ENCODE results near the gene ATP2A3.

The ATP2A3 gene

GRCh38 chr17:3921006-3921405 is 43.2 kb downstream of the ATP2A3 start:
- Histone ChIP-seq H3K4me1 (peaks cover 7% of the 10 kb centered on the region), H3K9me3 (ENCODE audit: control insufficient read depth, low read length) (no peaks in the 10 kb centered on the region)

GRCh38 chr17:3919123-3919624 is 45.1 kb downstream of the ATP2A3 start:
- H3K36me3 ChIP-seq (ENCODE audit: control insufficient read depth, insufficient read depth, low read length), result no peaks in the 10 kb centered on the region
- H3K27ac ChIP-seq, result no peak overlapping the region
- no peaks in the 10 kb centered on the region for H3K79me2 ChIP-seq
- no peak overlapping the region for H3K4me3 ChIP-seq (ENCODE audit: low read depth, low read length)
- H3K27me3 ChIP-seq (ENCODE audit: control insufficient read depth, insufficient read depth, low read length), result no peaks in the 10 kb centered on the region
- H3K4me1 ChIP-seq, result peaks cover 7% of the 10 kb centered on the region
- H3K9ac ChIP-seq, result no peak overlapping the region
- no peak overlapping the region for H3K4me2 ChIP-seq (ENCODE audit: low read length)
- no peak for TF ChIP-seq CTCF (IDR thresholded peaks at IDR 0.05)
- H2AFZ ChIP-seq, result no peak overlapping the region
- no peaks in the 10 kb centered on the region for H3K9me3 ChIP-seq (ENCODE audit: control insufficient read depth, low read length)

More at GRCh38 chr17:3921006-3921405, 43.2 kb downstream of the ATP2A3 start:
- Histone ChIP-seq H3K27me3 (ENCODE audit: control insufficient read depth, insufficient read depth, low read length) (no peaks in the 10 kb centered on the region), H3K4me2 (ENCODE audit: low read length) (no peak overlapping the region), H3K36me3 (ENCODE audit: control insufficient read depth, insufficient read depth, low read length) (no peaks in the 10 kb centered on the region), H3K27ac (no peak overlapping the region), H3K79me2 (no peaks in the 10 kb centered on the region), H3K9ac (no peak overlapping the region), H3K4me3 (ENCODE audit: low read depth, low read length) (no peak overlapping the region), H2AFZ (no peak overlapping the region)
- no peak for TF ChIP-seq CTCF (IDR thresholded peaks at IDR 0.05)

GRCh38 chr17:3918372-3919122 is 45.7 kb downstream of the ATP2A3 start:
- Histone ChIP-seq H3K4me3 (ENCODE audit: low read depth, low read length) (no peak overlapping the region), H2AFZ (no peak overlapping the region), H3K4me2 (ENCODE audit: low read length) (no peak overlapping the region), H3K4me1 (peaks cover 7% of the 10 kb centered on the region), H3K9ac (no peak overlapping the region), H3K27me3 (ENCODE audit: control insufficient read depth, insufficient read depth, low read length) (no peaks in the 10 kb centered on the region), H3K79me2 (no peaks in the 10 kb centered on the region), H3K9me3 (ENCODE audit: control insufficient read depth, low read length) (no peaks in the 10 kb centered on the region), H3K36me3 (ENCODE audit: control insufficient read depth, insufficient read depth, low read length) (no peaks in the 10 kb centered on the region), H3K27ac (no peak overlapping the region)
- TF ChIP-seq CTCF (IDR thresholded peaks at IDR 0.05), result no peak

GRCh38 chr17:3917391-3917931 is 46.8 kb downstream of the ATP2A3 start:
- Histone ChIP-seq H3K9ac (no peak overlapping the region), H3K27me3 (ENCODE audit: control insufficient read depth, insufficient read depth, low read length) (no peaks in the 10 kb centered on the region), H3K79me2 (no peaks in the 10 kb centered on the region), H3K4me1 (peaks cover 7% of the 10 kb centered on the region), H3K4me3 (ENCODE audit: low read depth, low read length) (no peak overlapping the region), H3K27ac (peak overlapping the region; percentile 42), H3K9me3 (ENCODE audit: control insufficient read depth, low read length) (no peaks in the 10 kb centered on the region), H2AFZ (peak overlapping the region; percentile 64), H3K4me2 (ENCODE audit: low read length) (no peak overlapping the region), H3K36me3 (ENCODE audit: control insufficient read depth, insufficient read depth, low read length) (no peaks in the 10 kb centered on the region)
- TF ChIP-seq CTCF (IDR thresholded peaks at IDR 0.05), result no peak

Measured in parathyroid adenoma (tissue), 2 donors.